HK-2 (cell line): ENCODE measurements around the gene P2RX2.

ENCODE experiments used
- DNase-seq: peaks from one replicate; pipeline ENCODE4 v3.0.0-alpha.2; 2018; ENCODE audit not compliant: unreplicated experiment

Gene P2RX2

DNA sequence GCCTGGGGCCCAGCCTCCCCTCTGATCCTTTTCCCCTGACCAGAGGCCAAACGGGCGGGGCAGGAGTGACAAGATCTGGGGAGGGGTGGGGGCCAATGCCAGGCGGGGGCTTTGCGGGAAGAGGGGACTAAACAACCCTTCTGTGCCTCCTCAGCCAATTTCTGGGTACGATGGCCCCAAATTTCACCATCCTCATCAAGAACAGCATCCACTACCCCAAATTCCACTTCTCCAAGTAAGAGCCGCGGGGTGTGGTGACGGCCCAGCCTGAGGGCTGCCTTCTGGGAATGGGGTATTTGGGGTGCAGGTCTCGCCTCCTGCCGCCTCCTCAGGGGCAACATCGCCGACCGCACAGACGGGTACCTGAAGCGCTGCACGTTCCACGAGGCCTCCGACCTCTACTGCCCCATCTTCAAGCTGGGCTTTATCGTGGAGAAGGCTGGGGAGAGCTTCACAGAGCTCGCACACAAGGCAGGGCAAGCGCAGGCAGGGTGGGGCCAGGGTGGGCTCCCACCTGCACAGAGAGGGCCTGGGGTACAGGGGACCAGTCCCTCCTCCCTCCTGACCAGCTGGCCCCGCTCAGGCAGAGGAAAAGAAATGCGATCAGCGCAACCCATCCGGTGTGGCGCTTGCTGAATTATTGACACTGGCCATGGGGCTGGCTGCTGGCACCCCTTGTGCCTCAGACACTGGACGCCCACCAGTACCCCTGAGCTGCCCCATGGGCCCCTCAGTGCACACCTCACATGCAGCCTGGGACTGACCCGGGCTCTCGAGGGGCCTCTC, 1.7 kb downstream of the P2RX2 start:
- DNase-seq: no peak

- DNase-seq: no peak
Observed at GRCh38 chr12:132620899-132621656, 2.5 kb downstream of the P2RX2 start.

- no peak for DNase-seq
Observed at GRCh38 chr12:132621657-132622435, 3.3 kb downstream of the P2RX2 start.

DNA sequence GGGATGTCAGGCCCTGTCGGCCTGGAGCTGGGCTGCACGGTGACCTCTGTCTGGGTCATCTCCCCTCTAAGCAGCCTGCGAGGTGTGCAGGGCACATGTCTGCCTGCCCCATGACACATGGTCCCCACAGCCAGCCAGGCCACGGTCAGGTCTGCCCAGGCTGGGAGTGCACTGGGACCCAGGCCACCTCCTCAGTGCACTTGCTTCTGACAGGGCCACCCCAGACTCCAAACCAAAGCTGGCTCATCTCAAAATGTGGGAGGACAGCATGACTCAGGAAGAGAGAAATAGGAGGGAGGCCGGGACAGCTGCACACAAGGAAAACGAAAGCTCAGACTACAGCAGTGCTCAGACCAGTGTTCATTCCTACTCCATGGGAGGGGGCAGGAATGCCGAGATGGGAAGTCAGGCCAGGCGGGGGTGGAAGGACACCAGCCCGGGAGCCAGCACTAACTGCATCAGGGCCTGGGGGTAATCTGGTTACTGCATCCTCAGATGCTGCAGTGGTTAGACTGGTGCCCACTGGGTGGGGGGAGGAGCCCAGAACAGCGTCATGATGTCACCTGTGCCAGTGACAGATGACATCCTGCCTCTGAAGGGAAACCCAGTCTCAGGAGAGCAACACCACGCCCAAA, 4.0 kb downstream of the P2RX2 start:
- DNase-seq: no peak

DNA sequence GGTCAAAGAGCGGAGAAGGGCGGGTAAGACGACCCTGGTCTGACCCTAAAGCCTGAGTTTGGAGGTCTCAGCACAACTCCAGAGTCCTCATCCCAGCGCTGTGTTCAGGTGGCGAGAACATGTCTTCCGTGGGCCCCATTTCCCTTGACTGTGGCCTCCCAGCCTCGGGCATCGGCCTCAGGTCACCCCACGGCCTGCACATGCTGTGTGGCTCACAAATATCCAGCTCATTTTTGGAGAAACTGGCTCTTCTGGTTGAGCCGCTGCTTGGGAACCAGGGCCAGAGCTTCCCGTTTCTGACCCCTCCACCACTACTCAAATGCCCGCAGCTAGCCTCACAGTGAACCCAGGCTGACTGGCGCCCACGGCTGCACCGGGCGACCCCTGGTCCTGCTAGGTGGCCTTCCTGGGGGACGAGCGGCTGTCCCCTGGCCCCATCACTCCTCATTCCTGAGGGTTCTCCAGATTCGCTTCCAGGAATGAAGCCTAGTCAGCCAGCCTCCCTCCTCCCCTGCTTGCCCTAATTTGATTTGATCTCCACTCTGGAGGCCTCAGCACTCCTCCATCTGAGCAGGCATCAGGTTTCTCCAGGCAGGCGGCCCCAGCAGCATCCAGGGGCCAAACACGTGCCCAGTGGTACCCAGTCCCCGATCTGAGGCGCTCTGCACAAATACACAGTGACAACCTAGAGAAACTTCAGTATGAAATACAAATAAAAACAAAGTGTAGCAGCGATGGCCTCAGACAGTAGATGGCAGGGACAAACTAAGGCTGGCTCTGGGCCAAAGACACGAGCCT, 4.7 kb downstream of the P2RX2 start:
- DNase-seq: no peak

DNA sequence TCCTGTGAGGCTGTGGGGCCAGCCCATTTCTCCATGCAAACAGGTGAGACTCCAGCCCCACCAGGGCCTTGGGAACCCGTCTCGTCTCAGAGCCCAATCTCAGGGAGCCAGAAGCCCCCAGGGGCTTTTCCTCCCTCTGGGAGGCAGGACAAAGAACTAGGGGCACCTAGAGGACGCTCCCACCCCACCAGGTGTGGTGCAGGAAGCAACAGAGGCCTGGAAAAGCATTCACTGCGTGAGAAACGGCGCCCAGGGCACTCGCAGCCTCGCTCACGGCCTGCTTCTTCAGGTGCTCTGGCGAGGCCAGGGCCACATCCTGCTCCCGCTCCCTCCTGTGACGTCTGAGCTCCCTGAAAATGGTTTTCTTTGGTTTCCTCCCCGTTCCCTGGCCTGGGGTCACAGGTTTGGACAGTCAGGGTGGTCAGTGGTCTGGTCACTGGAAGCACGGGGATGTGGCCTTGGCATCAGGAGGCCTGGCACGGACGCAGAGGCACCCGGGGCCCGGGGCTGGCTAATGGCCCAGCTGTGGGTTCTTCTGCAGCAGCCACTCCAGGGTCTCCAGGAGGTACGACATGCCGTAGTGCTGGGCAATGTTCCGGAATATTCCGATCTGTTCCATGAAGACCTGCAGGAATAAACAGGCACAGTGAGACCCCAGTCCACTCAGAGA, 5.7 kb downstream of the P2RX2 start:
- no peak for DNase-seq

- DNase-seq: no peak
Observed at GRCh38 chr12:132624910-132625630, 6.5 kb downstream of the P2RX2 start.

- DNase-seq: no peak
Observed at GRCh38 chr12:132625731-132626430, 7.3 kb downstream of the P2RX2 start.

- no peak for DNase-seq
Observed at GRCh38 chr12:132629330-132629729, 10.8 kb downstream of the P2RX2 start.

DNA sequence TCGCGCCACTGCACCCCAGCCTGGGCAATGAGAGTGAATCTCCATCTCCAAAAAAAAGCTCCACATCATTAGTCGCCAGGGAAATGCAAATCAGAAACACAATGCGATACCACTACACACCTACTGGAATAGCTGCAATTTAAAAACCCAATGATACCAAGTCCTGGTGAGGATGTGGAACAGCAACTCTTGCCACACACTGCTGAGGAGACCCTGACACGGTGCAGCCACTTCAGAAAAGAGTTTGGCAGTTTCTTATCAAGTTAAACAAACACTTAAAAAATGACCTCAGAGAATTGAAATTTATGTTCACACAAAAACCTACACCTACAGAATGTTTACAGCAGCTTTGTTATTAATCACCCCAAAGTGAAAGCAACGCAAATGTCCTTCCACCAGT, 12.1 kb downstream of the P2RX2 start:
- no peak for DNase-seq

GRCh38 chr12:132631666-132632065, 13.1 kb downstream of the P2RX2 start:
- no peak for DNase-seq

GRCh38 chr12:132632521-132633228, 14.1 kb downstream of the P2RX2 start:
- DNase-seq: no peak

DNA sequence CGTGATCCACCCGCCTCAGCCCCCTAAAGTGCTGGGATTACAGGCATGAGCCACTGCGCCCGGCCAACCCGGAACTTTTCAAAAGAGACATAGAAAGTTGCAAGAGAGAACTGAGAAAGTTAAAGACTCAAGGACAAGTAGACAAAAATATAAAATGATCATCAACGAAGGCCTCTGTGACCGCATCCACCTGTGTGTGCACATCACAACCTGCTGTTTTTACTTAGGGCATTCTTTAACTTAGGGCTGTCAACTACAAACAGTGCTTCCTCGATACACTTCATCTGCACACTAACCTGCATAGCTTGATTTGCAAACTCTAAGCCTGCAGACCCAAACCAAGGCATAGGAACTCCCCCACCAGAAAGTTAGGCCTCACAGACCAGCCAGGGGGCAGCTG, 14.8 kb downstream of the P2RX2 start:
- no peak for DNase-seq

DNA sequence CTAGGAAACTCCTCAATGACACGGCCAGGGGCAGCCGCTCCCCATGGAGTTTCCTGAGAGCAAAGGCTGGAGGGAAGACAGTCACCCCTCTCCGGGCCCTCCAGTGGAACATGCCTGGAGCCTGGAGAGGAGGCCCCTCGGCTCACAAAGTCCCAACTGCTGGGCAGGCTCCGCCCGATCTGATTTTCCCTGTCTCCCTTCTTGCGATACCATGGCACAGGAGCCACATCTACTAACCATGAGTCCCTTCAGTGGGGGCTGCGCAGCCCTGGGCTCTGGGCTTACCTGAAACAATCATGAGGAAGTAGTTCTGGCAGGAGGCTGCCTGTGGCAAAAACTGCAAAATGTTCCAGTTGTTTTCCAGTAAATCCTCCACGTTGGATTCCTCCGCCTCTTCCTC, 15.3 kb downstream of the P2RX2 start:
- DNase-seq: no peak

- no peak for DNase-seq
Observed at GRCh38 chr12:132634411-132634990, 15.9 kb downstream of the P2RX2 start.

GRCh38 chr12:132635076-132635955, 16.7 kb downstream of the P2RX2 start:
- no peak for DNase-seq

- DNase-seq: no peak
Observed at GRCh38 chr12:132637811-132638210, 19.2 kb downstream of the P2RX2 start.
